ENCODE data around the gene GNAZ. TPM values are rescaled to one million over a fixed set of nuclear protein-coding genes. Genes with fewer than 3 reads are reported as not detected.
A peak's percentile ranks its signal among the peaks of the same experiment; 100 is the strongest.
"Not testable (repeated sequence)": the region's sequence is repeated elsewhere in the genome, so short reads cannot be mapped to it uniquely, and the experiment has no call there.

The GNAZ gene
- total RNA-seq, 2 donors from 2014 or later, result 0.56 to 0.89 TPM

- Mint-ChIP-seq H3K4me1 (ENCODE audit: low read depth) (peaks cover 15% of the 10 kb centered on the region), H3K4me3 (no peak overlapping the region), H3K9me3 (no peaks in the 10 kb centered on the region), H3K27me3 (ENCODE audit: low read depth) (peaks cover 18% of the 10 kb centered on the region), H3K36me3 (ENCODE audit: insufficient read depth in 2 of 2) (no peaks in the 10 kb centered on the region), H3K27ac (no peak overlapping the region)
- no peak for ATAC-seq (replicated peaks in 1 of 2)
- no peak for DNase-seq
Observed at GRCh38 chr22:23034621-23035556, 35.4 kb upstream of the GNAZ start.

GRCh38 chr22:23035557-23036277 is 34.6 kb upstream of the GNAZ start:
- no peak overlapping the region for H3K4me3 Mint-ChIP-seq
- no peaks in the 10 kb centered on the region for H3K36me3 Mint-ChIP-seq (ENCODE audit: insufficient read depth in 2 of 2)
- no peaks in the 10 kb centered on the region for H3K9me3 Mint-ChIP-seq
- ATAC-seq (replicated peaks in 1 of 2) (peak; percentile 60 to 64), DNase-seq (peak; percentile 8 to 18)
- H3K27me3 Mint-ChIP-seq (ENCODE audit: low read depth), result peaks cover 25% of the 10 kb centered on the region
- peaks cover 15% of the 10 kb centered on the region for H3K4me1 Mint-ChIP-seq (ENCODE audit: low read depth)
- no peak overlapping the region for H3K27ac Mint-ChIP-seq

- peaks cover 25% of the 10 kb centered on the region for H3K27me3 Mint-ChIP-seq (ENCODE audit: low read depth)
- ATAC-seq (replicated peaks in 1 of 2) (peak; percentile 61 to 67), DNase-seq (peak in 1 of 2 donors; percentile 13)
- peaks cover 15% of the 10 kb centered on the region for H3K4me1 Mint-ChIP-seq (ENCODE audit: low read depth)
- H3K27ac Mint-ChIP-seq, result no peak overlapping the region
- peak overlapping the region in 1 of 2 donors; percentile 55 for H3K4me3 Mint-ChIP-seq
- no peaks in the 10 kb centered on the region for H3K9me3 Mint-ChIP-seq
- no peaks in the 10 kb centered on the region for H3K36me3 Mint-ChIP-seq (ENCODE audit: insufficient read depth in 2 of 2)
Observed at GRCh38 chr22:23036684-23037428, 33.5 kb upstream of the GNAZ start.

GRCh38 chr22:23037429-23038333 is 32.6 kb upstream of the GNAZ start:
- no peak for DNase-seq
- Mint-ChIP-seq H3K4me3 (no peak overlapping the region), H3K27ac (no peak overlapping the region), H3K36me3 (ENCODE audit: insufficient read depth in 2 of 2) (no peaks in the 10 kb centered on the region), H3K27me3 (ENCODE audit: low read depth) (peaks cover 25% of the 10 kb centered on the region), H3K4me1 (ENCODE audit: low read depth) (peaks cover 15% of the 10 kb centered on the region), H3K9me3 (no peaks in the 10 kb centered on the region)
- ATAC-seq (replicated peaks in 1 of 2), result no peak

GRCh38 chr22:23038334-23038642 is 32.0 kb upstream of the GNAZ start:
- Mint-ChIP-seq H3K9me3 (no peaks in the 10 kb centered on the region), H3K36me3 (ENCODE audit: insufficient read depth in 2 of 2) (no peaks in the 10 kb centered on the region), H3K4me1 (ENCODE audit: low read depth) (peaks cover 15% of the 10 kb centered on the region), H3K4me3 (no peak overlapping the region), H3K27me3 (ENCODE audit: low read depth) (peaks cover 25% of the 10 kb centered on the region), H3K27ac (no peak overlapping the region)
- DNase-seq (no peak), ATAC-seq (replicated peaks in 1 of 2) (no peak)

GRCh38 chr22:23038902-23039301 is 31.4 kb upstream of the GNAZ start:
- Mint-ChIP-seq H3K9me3 (no peaks in the 10 kb centered on the region), H3K36me3 (ENCODE audit: insufficient read depth in 2 of 2) (no peaks in the 10 kb centered on the region), H3K4me1 (ENCODE audit: low read depth) (peaks cover 15% of the 10 kb centered on the region), H3K4me3 (no peak overlapping the region), H3K27me3 (ENCODE audit: low read depth) (peaks cover 25% of the 10 kb centered on the region), H3K27ac (no peak overlapping the region)
- DNase-seq, result no peak
- no peak for ATAC-seq (replicated peaks in 1 of 2)

GRCh38 chr22:23042179-23042578 is 28.1 kb upstream of the GNAZ start:
- H3K4me1 Mint-ChIP-seq (ENCODE audit: low read depth), result no peaks in the 10 kb centered on the region
- H3K27me3 Mint-ChIP-seq (ENCODE audit: low read depth), result peaks cover 34% of the 10 kb centered on the region
- no peak overlapping the region for H3K4me3 Mint-ChIP-seq
- H3K36me3 Mint-ChIP-seq (ENCODE audit: insufficient read depth in 2 of 2), result no peaks in the 10 kb centered on the region
- DNase-seq (no peak), ATAC-seq (replicated peaks in 1 of 2) (no peak)
- H3K9me3 Mint-ChIP-seq, result peaks cover 0 to 3% of the 10 kb centered on the region in 2 donors
- no peak overlapping the region for H3K27ac Mint-ChIP-seq

GRCh38 chr22:23044570-23044969 is 25.7 kb upstream of the GNAZ start:
- Mint-ChIP-seq H3K36me3 (ENCODE audit: insufficient read depth in 2 of 2) (peaks cover 0 to 1% of the 10 kb centered on the region in 2 donors), H3K4me3 (no peak overlapping the region), H3K27me3 (ENCODE audit: low read depth) (peaks cover 29% of the 10 kb centered on the region), H3K4me1 (ENCODE audit: low read depth) (no peaks in the 10 kb centered on the region), H3K27ac (no peak overlapping the region), H3K9me3 (peaks cover 0 to 3% of the 10 kb centered on the region in 2 donors)
- DNase-seq, result no peak
- no peak for ATAC-seq (replicated peaks in 1 of 2)

- peaks cover 20% of the 10 kb centered on the region for H3K27me3 Mint-ChIP-seq (ENCODE audit: low read depth)
- H3K27ac Mint-ChIP-seq, result no peak overlapping the region
Observed at GRCh38 chr22:23045461-23045860, 24.9 kb upstream of the GNAZ start.

GRCh38 chr22:23047265-23047664 is 23.1 kb upstream of the GNAZ start:
- H3K27ac Mint-ChIP-seq, result no peak overlapping the region
- H3K36me3 Mint-ChIP-seq (ENCODE audit: insufficient read depth in 2 of 2), result peaks cover 0 to 1% of the 10 kb centered on the region in 2 donors
- peaks cover 0 to 3% of the 10 kb centered on the region in 2 donors for H3K9me3 Mint-ChIP-seq
- no peak for DNase-seq
- no peak overlapping the region for H3K4me3 Mint-ChIP-seq
- ATAC-seq (replicated peaks in 1 of 2), result no peak
- peaks cover 33% of the 10 kb centered on the region for H3K27me3 Mint-ChIP-seq (ENCODE audit: low read depth)
- H3K4me1 Mint-ChIP-seq (ENCODE audit: low read depth), result no peaks in the 10 kb centered on the region

More at GRCh38 chr22:23045461-23045860, 24.9 kb upstream of the GNAZ start:
- DNase-seq, result no peak
- no peak for ATAC-seq (replicated peaks in 1 of 2)
- Mint-ChIP-seq H3K4me1 (ENCODE audit: low read depth) (no peaks in the 10 kb centered on the region), H3K4me3 (no peak overlapping the region), H3K36me3 (ENCODE audit: insufficient read depth in 2 of 2) (peaks cover 0 to 1% of the 10 kb centered on the region in 2 donors), H3K9me3 (peaks cover 0 to 3% of the 10 kb centered on the region in 2 donors)

- H3K36me3 Mint-ChIP-seq (ENCODE audit: insufficient read depth in 2 of 2), result peaks cover 0 to 1% of the 10 kb centered on the region in 2 donors
- H3K9me3 Mint-ChIP-seq, result peaks cover 0 to 3% of the 10 kb centered on the region in 2 donors
- H3K27ac Mint-ChIP-seq, result no peak overlapping the region
- DNase-seq, result no peak
- peaks cover 33% of the 10 kb centered on the region for H3K27me3 Mint-ChIP-seq (ENCODE audit: low read depth)
- H3K4me3 Mint-ChIP-seq, result no peak overlapping the region
- ATAC-seq (replicated peaks in 1 of 2), result no peak
- no peaks in the 10 kb centered on the region for H3K4me1 Mint-ChIP-seq (ENCODE audit: low read depth)
Observed at GRCh38 chr22:23047742-23048141, 22.6 kb upstream of the GNAZ start.

GRCh38 chr22:23050546-23050945 is 19.8 kb upstream of the GNAZ start:
- H3K4me3 Mint-ChIP-seq; H3K4me1 Mint-ChIP-seq (ENCODE audit: low read depth); ATAC-seq (replicated peaks in 1 of 2); DNase-seq; H3K27ac Mint-ChIP-seq; H3K36me3 Mint-ChIP-seq (ENCODE audit: insufficient read depth in 2 of 2); H3K9me3 Mint-ChIP-seq: not testable (repeated sequence)
- H3K27me3 Mint-ChIP-seq (ENCODE audit: low read depth), result peaks cover 26% of the 10 kb centered on the region
